Measurements from ENCODE around the gene HAPLN1.

DNA sequence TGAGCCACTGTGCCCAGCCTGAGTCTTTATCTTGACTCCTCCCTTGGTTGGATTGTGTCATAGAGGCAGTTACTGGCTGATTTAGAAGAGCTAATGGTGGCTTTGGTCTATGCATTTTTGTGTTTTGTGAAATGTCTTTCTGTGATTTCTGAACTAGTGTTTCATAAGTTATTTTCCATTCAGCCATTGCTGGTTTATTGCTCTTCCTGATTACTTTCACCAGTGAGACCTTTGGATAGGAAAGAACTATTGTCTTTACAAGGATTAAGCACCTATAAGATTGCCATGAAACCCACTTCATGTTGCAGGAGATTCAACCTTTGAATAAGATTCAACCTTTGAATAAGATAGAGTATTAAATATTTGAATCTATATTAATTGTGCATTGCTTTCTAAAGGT, 8.7 kb upstream of the HAPLN1 start:
- TF ChIP-seq CTCF (IDR thresholded peaks at IDR 0.05) (no peak), POLR2A (IDR thresholded peaks at IDR 0.05) (no peak)
